Activated CD8-positive, alpha-beta memory T cell treated with anti-CD3 and anti-CD28 coated beads, Interleukin-2, amount 10 ng/mL, durations not matched to agents 7 days and 5 days (primary cell): ENCODE data around the gene NAPG. TPM values are rescaled to one million over a fixed set of nuclear protein-coding genes. Genes with fewer than 3 reads are reported as not detected.
"Not testable (repeated sequence)": the region's sequence is repeated elsewhere in the genome, so short reads cannot be mapped to it uniquely, and the experiment has no call there.

ENCODE experiments used
- ATAC-seq: fragments of 150-1000 bp; cut with Tn5 transposase; one replicate; pipeline ENCODE4 v1.10.0; 2021; ENCODE audit warnings: moderate library complexity
- CTCF ChIA-PET: fragments of 350-600 bp; sonication (Branson Sonifier 250); formaldehyde crosslinking; loops from one replicate; lab custom pipeline; 2021; ENCODE audit warnings: antibody characterized with exemption; lab: Charles Lee
- DNase-seq: peaks from one replicate; pipeline ENCODE4 v3.0.0-alpha.2; 2020
- H3K27ac Mint-ChIP-seq: one replicate; pipeline ENCODE4 v1.8.0; 2021; ENCODE audit warnings: mild to moderate bottlenecking, mixed read lengths
- H3K27me3 Mint-ChIP-seq: one replicate; pipeline ENCODE4 v1.8.0; 2021; ENCODE audit warnings: mixed read lengths
- H3K36me3 Mint-ChIP-seq: one replicate; pipeline ENCODE4 v1.8.0; 2021; ENCODE audit warnings: mild to moderate bottlenecking, mixed read lengths
- H3K4me1 Mint-ChIP-seq: one replicate; pipeline ENCODE4 v1.8.0; 2021; ENCODE audit warnings: mixed read lengths
- H3K4me3 Mint-ChIP-seq: one replicate; pipeline ENCODE4 v1.8.0; 2021; ENCODE audit warnings: mild to moderate bottlenecking, moderate library complexity, mixed read lengths
- H3K9me3 Mint-ChIP-seq: one replicate; pipeline ENCODE4 v1.8.0; 2022; ENCODE audit warnings: low read depth, mixed read lengths
- total RNA-seq, 2 experiments: library from RNA; stranded (reverse); gene quantifications; one replicate each; pipeline ENCODE4 v1.2.3, GENCODE V29; 2021

NAPG gene
- total RNA-seq, 2 experiments from 2014 or later, result 33.5 to 35.5 TPM

GRCh38 chr18:10539124-10539523 lies 13.3 kb downstream of the NAPG start:
- H3K27ac Mint-ChIP-seq, DNase-seq, H3K4me3 Mint-ChIP-seq, ATAC-seq, H3K27me3 Mint-ChIP-seq, CTCF ChIA-PET, H3K9me3 Mint-ChIP-seq: not testable (repeated sequence)
- H3K4me1 Mint-ChIP-seq, result peaks cover 11% of the 10 kb centered on the region
- H3K36me3 Mint-ChIP-seq, result peaks cover 48% of the 10 kb centered on the region

- CTCF ChIA-PET, result interaction anchor here (2.7 kb wide), 1 partner anchor 17 kb away, joined by 8 read pairs; no protein-coding TSS in a partner anchor
- no peak overlapping the region for H3K4me3 Mint-ChIP-seq
- H3K27ac Mint-ChIP-seq, result no peak overlapping the region
- no peaks in the 10 kb centered on the region for H3K4me1 Mint-ChIP-seq
- H3K36me3 Mint-ChIP-seq, result peaks cover 47% of the 10 kb centered on the region
- DNase-seq, result no peak
- no peaks in the 10 kb centered on the region for H3K27me3 Mint-ChIP-seq
- no peaks in the 10 kb centered on the region for H3K9me3 Mint-ChIP-seq
- no peak for ATAC-seq
Observed at GRCh38 chr18:10543277-10543676, 17.4 kb downstream of the NAPG start.

GRCh38 chr18:10544093-10544748 lies 18.4 kb downstream of the NAPG start:
- Mint-ChIP-seq H3K4me1 (no peaks in the 10 kb centered on the region), H3K9me3 (no peaks in the 10 kb centered on the region), H3K36me3 (peaks cover 47% of the 10 kb centered on the region), H3K4me3 (no peak overlapping the region), H3K27ac (no peak overlapping the region), H3K27me3 (no peaks in the 10 kb centered on the region)
- ATAC-seq (no peak), DNase-seq (no peak)
- CTCF ChIA-PET, result interaction anchor here (2.7 kb wide), 1 partner anchor 16 kb away, joined by 8 read pairs; no protein-coding TSS in a partner anchor

GRCh38 chr18:10546557-10547300 lies 20.9 kb downstream of the NAPG start:
- CTCF ChIA-PET, result interaction anchor here (0.9 kb wide), 1 partner anchor 11 kb away, joined by 3 read pairs; no protein-coding TSS in a partner anchor
- Mint-ChIP-seq H3K36me3 (peaks cover 48% of the 10 kb centered on the region), H3K9me3 (no peaks in the 10 kb centered on the region), H3K27ac (no peak overlapping the region), H3K4me1 (no peaks in the 10 kb centered on the region), H3K4me3 (no peak overlapping the region), H3K27me3 (no peaks in the 10 kb centered on the region)
- DNase-seq, result no peak
- no peak for ATAC-seq

GRCh38 chr18:10552226-10552625 lies 26.4 kb downstream of the NAPG start:
- Mint-ChIP-seq H3K27ac (no peak overlapping the region), H3K27me3 (no peaks in the 10 kb centered on the region), H3K36me3 (peaks cover 60% of the 10 kb centered on the region), H3K9me3 (no peaks in the 10 kb centered on the region), H3K4me3 (no peak overlapping the region), H3K4me1 (no peaks in the 10 kb centered on the region)
- CTCF ChIA-PET, result interaction anchor here (4.7 kb wide), 1 partner anchor 7 kb away, joined by 26 read pairs; no protein-coding TSS in a partner anchor
- no peak for ATAC-seq
- no peak for DNase-seq

- peaks cover 35% of the 10 kb centered on the region for H3K36me3 Mint-ChIP-seq
- H3K27me3 Mint-ChIP-seq, H3K4me3 Mint-ChIP-seq, H3K9me3 Mint-ChIP-seq, DNase-seq, H3K27ac Mint-ChIP-seq, H3K4me1 Mint-ChIP-seq, CTCF ChIA-PET, ATAC-seq: not testable (repeated sequence)
Observed at GRCh38 chr18:10556251-10556650, 30.4 kb downstream of the NAPG start.

GRCh38 chr18:10557085-10557677 lies 31.4 kb downstream of the NAPG start:
- no peak overlapping the region for H3K27ac Mint-ChIP-seq
- CTCF ChIA-PET, result no interaction called here
- no peak overlapping the region for H3K4me3 Mint-ChIP-seq
- H3K27me3 Mint-ChIP-seq, result no peaks in the 10 kb centered on the region
- no peak for DNase-seq
- no peaks in the 10 kb centered on the region for H3K9me3 Mint-ChIP-seq
- peaks cover 3% of the 10 kb centered on the region for H3K4me1 Mint-ChIP-seq
- no peak for ATAC-seq
- peaks cover 32% of the 10 kb centered on the region for H3K36me3 Mint-ChIP-seq

- CTCF ChIA-PET, result interaction anchor here (3.0 kb wide), 1 partner anchor 8 kb away, joined by 26 read pairs; no protein-coding TSS in a partner anchor
- no peak for DNase-seq
- H3K27ac Mint-ChIP-seq, result peak overlapping the region; percentile 62
Observed at GRCh38 chr18:10558243-10558966, 32.6 kb downstream of the NAPG start.

GRCh38 chr18:10558967-10559298 lies 33.1 kb downstream of the NAPG start:
- Mint-ChIP-seq H3K27ac (no peak overlapping the region), H3K4me3 (no peak overlapping the region), H3K36me3 (peaks cover 21% of the 10 kb centered on the region), H3K27me3 (no peaks in the 10 kb centered on the region), H3K4me1 (peaks cover 3% of the 10 kb centered on the region), H3K9me3 (no peaks in the 10 kb centered on the region)
- DNase-seq (no peak), ATAC-seq (no peak)
- CTCF ChIA-PET, result interaction anchor here (1.3 to 3.0 kb wide), 2 partner anchors 8 to 13 kb away, joined by 4 to 26 read pairs; no protein-coding TSS in a partner anchor

More at GRCh38 chr18:10558243-10558966, 32.6 kb downstream of the NAPG start:
- Mint-ChIP-seq H3K4me1 (peaks cover 3% of the 10 kb centered on the region), H3K4me3 (no peak overlapping the region), H3K36me3 (peaks cover 25% of the 10 kb centered on the region), H3K9me3 (no peaks in the 10 kb centered on the region), H3K27me3 (no peaks in the 10 kb centered on the region)
- ATAC-seq, result no peak

- Mint-ChIP-seq H3K9me3 (no peaks in the 10 kb centered on the region), H3K36me3 (peaks cover 13% of the 10 kb centered on the region), H3K4me3 (no peak overlapping the region), H3K4me1 (peaks cover 3% of the 10 kb centered on the region), H3K27ac (no peak overlapping the region), H3K27me3 (no peaks in the 10 kb centered on the region)
- DNase-seq (no peak), ATAC-seq (peak; percentile 33)
- CTCF ChIA-PET, result interaction anchor here (0.8 to 3.0 kb wide), 8 partner anchors 9 to 594 kb away, joined by 3 to 26 read pairs (median 4); no protein-coding TSS in a partner anchor
Observed at GRCh38 chr18:10559553-10560451, 34.0 kb downstream of the NAPG start.

GRCh38 chr18:10560452-10561045 lies 34.7 kb downstream of the NAPG start:
- Mint-ChIP-seq H3K27me3 (no peaks in the 10 kb centered on the region), H3K27ac (no peak overlapping the region), H3K4me1 (peaks cover 3% of the 10 kb centered on the region), H3K9me3 (no peaks in the 10 kb centered on the region), H3K36me3 (peaks cover 10% of the 10 kb centered on the region), H3K4me3 (no peak overlapping the region)
- CTCF ChIA-PET, result interaction anchor here (0.8 to 3.0 kb wide), 8 partner anchors 8 to 593 kb away, joined by 3 to 26 read pairs (median 4); no protein-coding TSS in a partner anchor
- ATAC-seq (peak; percentile 69), DNase-seq (peak; percentile 69)

- Mint-ChIP-seq H3K36me3 (no peaks in the 10 kb centered on the region), H3K4me3 (no peak overlapping the region), H3K4me1 (peaks cover 3% of the 10 kb centered on the region), H3K9me3 (no peaks in the 10 kb centered on the region), H3K27me3 (no peaks in the 10 kb centered on the region), H3K27ac (no peak overlapping the region)
- no peak for DNase-seq
- no peak for ATAC-seq
- CTCF ChIA-PET, result interaction anchor here (0.8 kb wide), 1 partner anchor 591 kb away, joined by 3 read pairs; no protein-coding TSS in a partner anchor
Observed at GRCh38 chr18:10562773-10563160, 36.9 kb downstream of the NAPG start.
